Measurements from ENCODE around the gene NUP133.
"Not testable (repeated sequence)": the region's sequence is repeated elsewhere in the genome, so short reads cannot be mapped to it uniquely, and the experiment has no call there.

NUP133 gene

DNA sequence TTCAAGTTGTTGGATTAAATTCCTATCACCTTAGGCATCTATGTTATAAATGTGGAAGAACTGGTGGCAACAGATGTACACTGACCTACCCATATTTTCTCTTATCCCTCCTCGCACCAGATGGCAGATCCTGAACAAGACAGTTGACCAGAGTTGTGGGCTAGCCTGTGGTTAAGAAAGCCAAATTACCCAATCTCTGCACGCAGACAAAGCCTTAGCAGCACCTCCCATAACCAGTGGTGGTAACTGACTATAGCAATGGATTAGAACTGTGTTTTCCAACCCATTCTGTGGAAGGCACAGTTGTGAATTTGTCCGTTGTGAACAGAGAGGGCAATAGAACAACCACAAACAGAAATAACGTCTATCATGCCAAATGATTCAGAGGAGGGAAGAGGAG is 29.8 kb upstream of the NUP133 start:
- H3K27me3 ChIP-seq (ENCODE audit: insufficient read depth, low read length): no peaks in the 10 kb centered on the region
- peaks cover 59% of the 10 kb centered on the region for H3K36me3 ChIP-seq (ENCODE audit: insufficient read depth, low read length)
- H3K9ac ChIP-seq (ENCODE audit: low read depth, low read length): no peak overlapping the region
- no peaks in the 10 kb centered on the region for H3K9me3 ChIP-seq (ENCODE audit: insufficient read depth, low read depth, low read length)
- H3K4me1 ChIP-seq (ENCODE audit: insufficient read depth, low read length): no peaks in the 10 kb centered on the region
- no peak overlapping the region for H3K27ac ChIP-seq (ENCODE audit: low read depth, low read length)
- WGBS: 97% methylated on average over 4 of the region's 4 CpGs
- no peak overlapping the region for H3K4me3 ChIP-seq (ENCODE audit: low read length)

DNA sequence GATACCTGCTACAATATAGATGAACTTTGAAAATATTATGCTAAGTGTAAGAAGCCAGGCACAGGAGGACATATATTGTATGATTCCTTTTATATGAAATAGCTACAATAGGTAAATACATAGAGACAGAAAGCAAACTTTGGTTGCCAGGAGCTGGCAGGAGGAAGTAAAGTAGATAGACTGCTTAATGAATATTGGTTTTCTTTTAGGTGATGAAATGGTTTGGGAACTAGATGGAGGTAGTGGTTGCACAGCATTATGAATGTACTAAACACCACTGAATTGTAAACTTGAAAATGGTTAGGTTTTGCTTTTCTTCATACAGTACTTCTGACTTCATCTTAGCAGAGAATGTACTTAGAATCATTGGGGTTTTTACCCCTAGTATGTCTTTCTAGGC is 28.8 kb upstream of the NUP133 start:
- Histone ChIP-seq H3K4me3 (ENCODE audit: low read length) (no peak overlapping the region), H3K36me3 (ENCODE audit: insufficient read depth, low read length) (peaks cover 59% of the 10 kb centered on the region), H3K27me3 (ENCODE audit: insufficient read depth, low read length) (no peaks in the 10 kb centered on the region), H3K9me3 (ENCODE audit: insufficient read depth, low read depth, low read length) (no peaks in the 10 kb centered on the region), H3K27ac (ENCODE audit: low read depth, low read length) (no peak overlapping the region), H3K9ac (ENCODE audit: low read depth, low read length) (no peak overlapping the region), H3K4me1 (ENCODE audit: insufficient read depth, low read length) (no peaks in the 10 kb centered on the region)

DNA sequence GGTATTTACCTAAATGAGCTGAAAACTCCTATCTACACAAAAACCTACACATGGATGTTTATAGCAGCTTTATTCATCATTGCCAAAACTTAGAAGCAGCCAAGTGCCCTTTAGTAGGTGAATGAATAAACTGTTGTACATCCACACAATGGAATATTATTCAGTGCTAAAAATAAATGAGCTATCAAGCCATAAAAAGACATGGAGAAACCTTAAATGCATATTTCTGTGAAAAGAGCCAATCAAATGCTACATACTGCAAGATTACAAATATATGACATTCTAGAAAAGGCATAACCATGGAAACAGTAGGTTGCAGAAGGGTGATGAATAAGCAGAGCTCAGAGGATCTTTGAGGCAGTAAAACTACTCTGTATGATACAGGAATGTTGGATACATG is 27.1 kb upstream of the NUP133 start:
- no peaks in the 10 kb centered on the region for H3K4me1 ChIP-seq (ENCODE audit: insufficient read depth, low read length)
- no peak overlapping the region for H3K9ac ChIP-seq (ENCODE audit: low read depth, low read length)
- H3K27ac ChIP-seq (ENCODE audit: low read depth, low read length): no peak overlapping the region
- no peaks in the 10 kb centered on the region for H3K9me3 ChIP-seq (ENCODE audit: insufficient read depth, low read depth, low read length)
- H3K36me3 ChIP-seq (ENCODE audit: insufficient read depth, low read length): peaks cover 60% of the 10 kb centered on the region
- H3K27me3 ChIP-seq (ENCODE audit: insufficient read depth, low read length): no peaks in the 10 kb centered on the region
- no peak overlapping the region for H3K4me3 ChIP-seq (ENCODE audit: low read length)

DNA sequence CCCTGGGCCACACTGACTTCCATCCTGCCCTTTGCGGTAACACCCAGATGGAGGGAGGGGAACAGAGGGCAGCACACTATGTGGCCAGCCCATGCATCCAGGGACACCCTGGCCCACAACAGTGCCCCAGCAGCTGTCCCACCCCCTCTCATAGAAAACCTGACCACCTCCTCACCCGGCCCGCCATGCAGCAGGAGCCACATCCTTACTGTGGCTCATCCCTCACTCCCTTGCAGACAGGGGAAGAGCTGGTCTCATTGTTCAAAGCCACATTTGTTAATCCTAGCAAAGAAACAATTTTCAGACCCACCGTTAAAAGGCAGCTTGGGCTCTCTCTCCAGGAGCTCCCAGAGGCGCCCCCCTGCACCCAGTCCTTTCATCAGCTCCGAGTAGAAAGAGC is 23.2 kb upstream of the NUP133 start:
- WGBS: 93% methylated on average over 6 of the region's 6 CpGs
- no peak overlapping the region for H3K27ac ChIP-seq (ENCODE audit: low read depth, low read length)
- no peaks in the 10 kb centered on the region for H3K9me3 ChIP-seq (ENCODE audit: insufficient read depth, low read depth, low read length)
- H3K36me3 ChIP-seq (ENCODE audit: insufficient read depth, low read length): peaks cover 51% of the 10 kb centered on the region
- H3K4me1 ChIP-seq (ENCODE audit: insufficient read depth, low read length): no peaks in the 10 kb centered on the region
- no peak overlapping the region for H3K4me3 ChIP-seq (ENCODE audit: low read length)
- H3K27me3 ChIP-seq (ENCODE audit: insufficient read depth, low read length): no peaks in the 10 kb centered on the region
- no peak overlapping the region for H3K9ac ChIP-seq (ENCODE audit: low read depth, low read length)

DNA sequence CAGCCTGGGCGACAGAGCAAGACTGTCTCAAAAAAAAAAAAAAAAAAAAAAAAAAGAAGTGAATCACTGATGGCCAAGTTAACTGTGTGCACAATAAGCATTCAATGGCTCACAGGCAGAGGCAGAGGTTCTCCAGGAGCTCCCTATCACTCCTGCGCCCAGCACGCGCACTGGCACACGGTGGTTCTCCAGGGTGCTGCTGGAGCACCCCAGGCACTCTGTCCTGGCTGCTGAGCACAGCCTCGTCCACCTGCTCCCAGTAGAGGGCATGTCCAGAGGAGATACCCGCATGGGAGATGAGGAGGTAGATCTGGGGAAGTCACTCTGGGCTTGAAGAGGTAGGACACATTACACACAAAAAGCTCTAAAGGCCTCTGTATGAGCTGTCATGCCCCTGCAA is 21.5 kb upstream of the NUP133 start:
- H3K36me3 ChIP-seq (ENCODE audit: insufficient read depth, low read length): peaks cover 59% of the 10 kb centered on the region
- H3K27ac ChIP-seq (ENCODE audit: low read depth, low read length): no peak overlapping the region
- 98% methylated on average over 7 of the region's 7 CpGs for WGBS
- H3K27me3 ChIP-seq (ENCODE audit: insufficient read depth, low read length): no peaks in the 10 kb centered on the region
- no peaks in the 10 kb centered on the region for H3K9me3 ChIP-seq (ENCODE audit: insufficient read depth, low read depth, low read length)
- H3K4me1 ChIP-seq (ENCODE audit: insufficient read depth, low read length): no peaks in the 10 kb centered on the region
- no peak overlapping the region for H3K4me3 ChIP-seq (ENCODE audit: low read length)
- no peak overlapping the region for H3K9ac ChIP-seq (ENCODE audit: low read depth, low read length)

DNA sequence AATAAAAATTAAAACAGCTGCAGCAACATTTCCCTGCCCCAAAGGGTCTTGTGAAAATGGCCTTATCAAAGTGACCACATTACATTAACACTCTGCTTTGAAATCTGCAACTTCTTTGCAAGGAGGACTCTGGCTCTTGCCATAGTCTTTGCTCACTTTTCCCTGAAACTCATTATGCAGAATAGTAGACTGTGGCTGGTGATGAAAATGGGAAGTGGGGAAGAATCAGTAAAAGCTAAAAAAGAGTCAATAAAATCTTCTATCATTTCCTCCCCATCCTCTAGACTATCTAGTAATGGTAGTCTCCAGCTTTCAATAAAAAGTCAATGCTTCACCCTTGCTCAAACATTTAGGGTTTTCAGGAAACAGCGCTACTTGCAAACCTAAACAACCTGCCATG is 18.6 kb upstream of the NUP133 start:
- no peaks in the 10 kb centered on the region for H3K27me3 ChIP-seq (ENCODE audit: insufficient read depth, low read length)

DNA sequence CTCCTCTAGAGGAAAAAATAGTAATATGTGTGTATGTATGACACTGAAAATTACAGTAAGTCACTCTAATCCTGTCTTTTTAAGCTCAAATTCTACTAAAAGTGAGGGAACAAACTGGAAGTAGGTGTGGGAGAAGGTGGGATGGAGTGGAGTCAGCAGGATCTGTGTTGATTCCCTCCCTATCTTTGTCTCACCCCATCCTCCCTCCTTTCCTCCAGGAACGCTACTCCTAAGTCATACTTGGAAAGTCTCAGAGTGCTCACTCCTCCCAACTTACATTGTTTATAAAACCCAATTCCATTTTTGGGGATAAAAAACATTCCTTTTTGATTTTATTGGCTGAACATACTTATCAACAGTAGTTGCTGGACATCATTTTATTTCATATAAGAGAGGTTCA is 14.9 kb upstream of the NUP133 start:
- no peaks in the 10 kb centered on the region for H3K9me3 ChIP-seq (ENCODE audit: insufficient read depth, low read depth, low read length)
- H3K4me3 ChIP-seq (ENCODE audit: low read length): no peak overlapping the region
- 96% methylated on average over 1 of the region's 1 CpG for WGBS
- no peak overlapping the region for H3K27ac ChIP-seq (ENCODE audit: low read depth, low read length)
- H3K9ac ChIP-seq (ENCODE audit: low read depth, low read length): no peak overlapping the region
- H3K4me1 ChIP-seq (ENCODE audit: insufficient read depth, low read length): no peaks in the 10 kb centered on the region
- H3K36me3 ChIP-seq (ENCODE audit: insufficient read depth, low read length): peaks cover 41% of the 10 kb centered on the region
- no peaks in the 10 kb centered on the region for H3K27me3 ChIP-seq (ENCODE audit: insufficient read depth, low read length)

More for the DNA sequence above, 18.6 kb upstream of the NUP133 start:
- Histone ChIP-seq H3K4me1 (ENCODE audit: insufficient read depth, low read length) (no peaks in the 10 kb centered on the region), H3K36me3 (ENCODE audit: insufficient read depth, low read length) (peaks cover 51% of the 10 kb centered on the region), H3K4me3 (ENCODE audit: low read length) (no peak overlapping the region), H3K9ac (ENCODE audit: low read depth, low read length) (no peak overlapping the region), H3K27ac (ENCODE audit: low read depth, low read length) (no peak overlapping the region), H3K9me3 (ENCODE audit: insufficient read depth, low read depth, low read length) (no peaks in the 10 kb centered on the region)
- 95% methylated on average over 1 of the region's 1 CpG for WGBS

DNA sequence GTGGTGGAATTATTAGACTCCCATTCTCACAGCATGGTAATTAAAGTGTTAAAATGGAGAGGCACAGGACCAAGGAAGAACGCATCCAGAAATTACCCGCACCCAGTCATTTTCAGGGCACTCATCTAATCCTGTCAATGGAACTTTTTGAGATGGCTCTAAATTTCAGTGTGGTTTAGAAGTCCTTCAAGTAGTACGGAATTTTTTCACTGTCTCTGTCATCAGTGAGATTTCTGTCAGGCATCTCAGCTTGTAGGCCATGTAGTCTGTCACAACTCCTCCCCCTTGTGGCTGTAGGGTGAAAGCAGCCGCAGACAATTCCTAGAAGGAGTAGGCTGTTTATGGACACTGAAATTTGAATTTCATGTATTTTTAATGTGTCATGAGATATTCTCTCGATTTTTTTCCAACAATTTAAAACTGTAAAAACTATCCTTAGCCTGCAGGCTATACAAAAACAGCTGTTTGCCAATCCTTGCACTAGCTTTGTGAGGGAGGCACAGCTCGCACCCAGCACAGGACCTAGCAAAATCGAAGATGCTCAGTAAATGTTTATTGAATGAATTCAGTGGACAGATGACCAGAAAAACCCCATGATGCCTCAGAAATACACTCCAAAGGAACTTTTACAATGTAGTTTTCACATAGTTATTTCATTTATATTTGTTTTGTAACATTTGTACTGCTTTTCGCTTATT is 6.6 kb upstream of the NUP133 start:
- peaks cover 12% of the 10 kb centered on the region for H3K36me3 ChIP-seq (ENCODE audit: insufficient read depth, low read length)
- 63% methylated on average over 8 of the region's 8 CpGs for whole genome bisulfite sequencing
- H3K4me1 ChIP-seq (ENCODE audit: insufficient read depth, low read length): no peaks in the 10 kb centered on the region
- H3K9me3 ChIP-seq (ENCODE audit: insufficient read depth, low read depth, low read length): no peaks in the 10 kb centered on the region
- H3K4me3 ChIP-seq (ENCODE audit: low read length): no peak overlapping the region
- no peaks in the 10 kb centered on the region for H3K27me3 ChIP-seq (ENCODE audit: insufficient read depth, low read length)
- no peak overlapping the region for H3K9ac ChIP-seq (ENCODE audit: low read depth, low read length)
- no peak overlapping the region for H3K27ac ChIP-seq (ENCODE audit: low read depth, low read length)

DNA sequence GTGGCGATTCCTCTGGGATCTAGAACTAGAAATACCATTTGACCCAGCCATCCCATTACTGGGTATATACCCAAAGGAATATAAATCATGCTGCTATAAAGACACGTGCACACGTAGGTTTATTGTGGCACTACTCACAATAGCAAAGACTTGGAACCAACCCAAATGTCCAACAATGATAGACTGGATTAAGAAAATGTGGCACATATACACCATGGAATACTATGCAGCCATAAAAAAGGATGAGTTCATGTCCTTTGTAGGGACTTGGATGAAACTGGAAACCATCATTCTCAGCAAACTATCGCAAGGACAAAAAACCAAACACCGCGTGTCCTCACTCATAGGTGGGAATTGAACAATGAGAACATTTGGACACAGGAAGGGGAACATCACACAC is 3.5 kb upstream of the NUP133 start:
- not testable (repeated sequence) for H3K27ac ChIP-seq (ENCODE audit: low read depth, low read length); H3K9ac ChIP-seq (ENCODE audit: low read depth, low read length); H3K27me3 ChIP-seq (ENCODE audit: insufficient read depth, low read length); H3K36me3 ChIP-seq (ENCODE audit: insufficient read depth, low read length); H3K4me3 ChIP-seq (ENCODE audit: low read length); H3K9me3 ChIP-seq (ENCODE audit: insufficient read depth, low read depth, low read length); H3K4me1 ChIP-seq (ENCODE audit: insufficient read depth, low read length)
- WGBS: 97% methylated on average over 3 of the region's 6 CpGs

DNA sequence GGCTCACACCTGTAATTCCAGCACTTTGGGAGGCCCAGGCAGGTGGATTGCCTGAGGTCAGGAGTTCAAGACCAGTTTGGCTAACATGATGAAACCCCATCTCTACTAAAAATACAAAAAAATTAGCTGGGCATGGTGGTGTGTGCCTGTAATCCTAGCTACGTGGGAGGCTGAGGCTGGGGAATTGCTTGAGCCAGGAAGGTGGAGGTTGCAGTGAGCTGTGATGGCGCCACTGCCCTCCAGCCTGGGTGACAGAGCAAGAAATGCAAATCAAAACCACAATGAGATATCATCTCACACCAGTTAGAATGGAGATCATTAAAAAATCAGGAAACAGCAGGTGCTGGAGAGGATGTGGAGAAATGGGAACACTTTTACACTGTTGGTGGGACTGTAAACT is 3.1 kb upstream of the NUP133 start:
- WGBS: 83% methylated on average over 1 of the region's 2 CpGs
- H3K27ac ChIP-seq (ENCODE audit: low read depth, low read length); H3K36me3 ChIP-seq (ENCODE audit: insufficient read depth, low read length): not testable (repeated sequence)

DNA sequence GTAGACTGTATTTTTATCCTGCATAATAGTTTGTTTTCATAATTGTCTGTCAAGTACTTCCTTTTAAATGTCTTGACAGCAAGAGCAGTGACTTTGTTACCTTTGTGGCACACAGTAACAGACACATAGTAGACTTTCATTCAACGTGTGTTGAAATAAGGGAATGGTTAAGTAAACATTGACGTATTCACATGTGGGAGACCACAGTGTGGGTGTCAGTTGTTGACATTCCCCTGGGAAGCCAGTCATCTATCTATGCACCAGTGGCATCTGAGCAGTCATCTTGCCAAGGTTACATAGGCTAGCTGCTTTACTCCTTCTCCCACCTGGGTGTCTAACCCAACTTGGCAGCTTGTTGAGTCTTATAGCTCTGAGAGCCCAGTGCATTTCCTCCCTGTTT is 1.4 kb upstream of the NUP133 start:
- no peaks in the 10 kb centered on the region for H3K9me3 ChIP-seq (ENCODE audit: insufficient read depth, low read depth, low read length)
- no peak overlapping the region for H3K9ac ChIP-seq (ENCODE audit: low read depth, low read length)
- no peak overlapping the region for H3K27ac ChIP-seq (ENCODE audit: low read depth, low read length)
- H3K36me3 ChIP-seq (ENCODE audit: insufficient read depth, low read length): peaks cover 11% of the 10 kb centered on the region
- H3K27me3 ChIP-seq (ENCODE audit: insufficient read depth, low read length): no peaks in the 10 kb centered on the region
- 75% methylated on average over 2 of the region's 2 CpGs for WGBS
- no peak overlapping the region for H3K4me3 ChIP-seq (ENCODE audit: low read length)
- H3K4me1 ChIP-seq (ENCODE audit: insufficient read depth, low read length): peaks cover 6% of the 10 kb centered on the region; the same call in 1 of the 2 replicates

More for the DNA sequence above, 3.1 kb upstream of the NUP133 start:
- not testable (repeated sequence) for H3K4me3 ChIP-seq (ENCODE audit: low read length); H3K4me1 ChIP-seq (ENCODE audit: insufficient read depth, low read length); H3K9ac ChIP-seq (ENCODE audit: low read depth, low read length); H3K27me3 ChIP-seq (ENCODE audit: insufficient read depth, low read length); H3K9me3 ChIP-seq (ENCODE audit: insufficient read depth, low read depth, low read length)

DNA sequence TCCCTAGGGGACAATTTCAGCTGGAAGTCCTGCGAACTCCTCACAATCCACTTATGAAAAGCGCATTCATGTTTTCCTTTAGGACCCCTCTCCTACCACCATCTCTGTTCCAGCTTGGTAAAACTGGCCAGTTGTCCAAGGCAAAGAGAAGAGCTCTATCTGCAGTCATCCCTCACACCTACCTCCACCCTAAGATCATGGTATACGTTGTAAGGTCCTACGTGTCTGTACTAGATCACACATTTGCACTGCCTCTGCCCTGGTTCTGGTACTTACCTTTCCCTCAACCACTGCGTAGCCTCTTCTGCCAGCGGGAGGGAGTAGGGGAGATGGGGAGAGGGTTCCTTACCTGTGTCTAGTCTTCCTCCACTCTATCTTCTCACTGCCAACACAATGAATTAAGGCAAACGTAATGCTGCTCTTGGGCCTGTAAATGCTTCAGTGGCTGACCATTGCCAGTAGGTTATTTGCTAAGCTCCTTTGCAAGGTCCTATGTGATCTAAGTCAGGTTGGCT is 739 bp upstream of the NUP133 start:
- Histone ChIP-seq H3K36me3 (ENCODE audit: insufficient read depth, low read length) (peaks cover 18% of the 10 kb centered on the region), H3K27me3 (ENCODE audit: insufficient read depth, low read length) (no peaks in the 10 kb centered on the region), H3K4me1 (ENCODE audit: insufficient read depth, low read length) (peaks cover 6% of the 10 kb centered on the region; the same call in 1 of the 2 replicates), H3K4me3 (ENCODE audit: low read length) (peak overlapping the region; percentile 87), H3K27ac (ENCODE audit: low read depth, low read length) (peak overlapping the region; percentile 96), H3K9me3 (ENCODE audit: insufficient read depth, low read depth, low read length) (no peaks in the 10 kb centered on the region), H3K9ac (ENCODE audit: low read depth, low read length) (peak overlapping the region; percentile 90)
- 83% methylated on average over 5 of the region's 7 CpGs for WGBS
